BE2C (cell line): Measurements from ENCODE around the gene LRRN4.
"Not testable (repeated sequence)": the region's sequence is repeated elsewhere in the genome, so short reads cannot be mapped to it uniquely, and the experiment has no call there.

Experiments used
- DNase-seq: peaks from one replicate; pipeline ENCODE4 v3.0.0-alpha.2; 2020
- H3K27me3 ChIP-seq: fragments of 250-450 bp; sonication (Bioruptor Pico); 2 replicates; pipeline ENCODE4 v1.5.1; 2020; ENCODE audit warnings: mild to moderate bottlenecking
- H3K36me3 ChIP-seq: fragments of 250-450 bp; sonication (Bioruptor Pico); 2 replicates; pipeline ENCODE4 v1.5.1; 2020; ENCODE audit warnings: mild to moderate bottlenecking
- H3K4me1 ChIP-seq: fragments of 250-450 bp; sonication (Bioruptor Pico); 2 replicates; pipeline ENCODE4 v1.5.1; 2020
- H3K4me3 ChIP-seq: 2 replicates; pipeline ENCODE4 v1.5.1; 2011; ENCODE audit warnings: low read depth, low read length
- H3K9me3 ChIP-seq: fragments of 250-450 bp; sonication (Bioruptor Pico); 2 replicates; pipeline ENCODE4 v1.5.1; 2020
- TF ChIP-seq, protein P1 (sequence below): IDR thresholded peaks from 2 replicates; pipeline ENCODE4 v1.5.1; 2012; ENCODE audit warnings: mild to moderate bottlenecking, low read depth, low read length

The LRRN4 gene

GRCh38 chr20:6040540-6040939, 13.3 kb downstream of the LRRN4 start:
- Histone ChIP-seq H3K9me3 (no peaks in the 10 kb centered on the region), H3K4me3 (no peak overlapping the region), H3K27me3 (no peaks in the 10 kb centered on the region), H3K4me1 (no peaks in the 10 kb centered on the region), H3K36me3 (peaks cover 34% of the 10 kb centered on the region)
- no peak for DNase-seq
- TF ChIP-seq, protein P1, sequence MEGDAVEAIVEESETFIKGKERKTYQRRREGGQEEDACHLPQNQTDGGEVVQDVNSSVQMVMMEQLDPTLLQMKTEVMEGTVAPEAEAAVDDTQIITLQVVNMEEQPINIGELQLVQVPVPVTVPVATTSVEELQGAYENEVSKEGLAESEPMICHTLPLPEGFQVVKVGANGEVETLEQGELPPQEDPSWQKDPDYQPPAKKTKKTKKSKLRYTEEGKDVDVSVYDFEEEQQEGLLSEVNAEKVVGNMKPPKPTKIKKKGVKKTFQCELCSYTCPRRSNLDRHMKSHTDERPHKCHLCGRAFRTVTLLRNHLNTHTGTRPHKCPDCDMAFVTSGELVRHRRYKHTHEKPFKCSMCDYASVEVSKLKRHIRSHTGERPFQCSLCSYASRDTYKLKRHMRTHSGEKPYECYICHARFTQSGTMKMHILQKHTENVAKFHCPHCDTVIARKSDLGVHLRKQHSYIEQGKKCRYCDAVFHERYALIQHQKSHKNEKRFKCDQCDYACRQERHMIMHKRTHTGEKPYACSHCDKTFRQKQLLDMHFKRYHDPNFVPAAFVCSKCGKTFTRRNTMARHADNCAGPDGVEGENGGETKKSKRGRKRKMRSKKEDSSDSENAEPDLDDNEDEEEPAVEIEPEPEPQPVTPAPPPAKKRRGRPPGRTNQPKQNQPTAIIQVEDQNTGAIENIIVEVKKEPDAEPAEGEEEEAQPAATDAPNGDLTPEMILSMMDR = no peak

DNA sequence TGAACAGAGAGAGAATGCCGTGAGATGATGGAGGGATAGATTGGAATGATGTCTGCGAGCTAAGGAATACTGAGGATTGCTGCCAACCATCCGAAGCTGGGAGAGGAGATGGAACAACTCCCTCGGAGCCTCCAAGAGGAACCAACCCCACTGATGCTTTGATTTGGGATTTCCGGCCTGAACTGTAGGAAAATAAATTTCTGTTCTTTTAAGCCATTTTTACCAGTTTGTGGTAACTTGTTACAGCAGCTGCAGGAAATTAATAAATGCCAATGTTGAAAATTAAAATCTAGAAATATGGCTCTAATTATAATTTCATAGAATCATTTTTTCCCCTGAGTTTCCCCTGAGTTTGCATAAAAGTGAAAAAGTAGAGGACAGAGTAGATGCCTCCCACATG, 14.1 kb downstream of the LRRN4 start:
- no peaks in the 10 kb centered on the region for H3K4me1 ChIP-seq
- H3K36me3 ChIP-seq = peaks cover 39% of the 10 kb centered on the region
- no peak for DNase-seq
- H3K27me3 ChIP-seq = no peaks in the 10 kb centered on the region
- no peaks in the 10 kb centered on the region for H3K9me3 ChIP-seq
- TF ChIP-seq, protein P1 = no peak
- no peak overlapping the region for H3K4me3 ChIP-seq

DNA sequence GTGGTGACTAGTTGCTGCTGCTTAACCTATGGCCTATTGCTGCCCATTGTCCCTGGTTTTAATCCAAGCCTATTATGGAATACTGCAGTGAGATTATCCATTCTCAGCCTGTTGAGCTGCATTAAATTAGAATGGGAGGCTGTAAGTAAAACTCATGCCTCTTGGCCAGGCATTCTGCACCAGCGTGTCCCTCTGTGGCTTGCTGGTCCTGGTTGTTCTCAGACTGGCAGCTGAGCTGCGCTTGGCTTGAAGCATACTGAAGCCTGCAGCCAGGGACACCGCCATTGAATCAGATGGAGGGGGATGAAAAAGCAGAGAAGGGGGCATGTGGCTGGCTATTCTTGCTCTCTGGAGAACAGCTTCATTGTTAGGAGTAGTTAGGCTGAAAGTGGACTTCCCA, 15.6 kb downstream of the LRRN4 start:
- no peaks in the 10 kb centered on the region for H3K9me3 ChIP-seq
- H3K4me3 ChIP-seq = no peak overlapping the region
- H3K27me3 ChIP-seq = no peaks in the 10 kb centered on the region
- no peaks in the 10 kb centered on the region for H3K4me1 ChIP-seq
- no peak for DNase-seq
- TF ChIP-seq, protein P1 = no peak
- H3K36me3 ChIP-seq = peaks cover 46% of the 10 kb centered on the region

GRCh38 chr20:6037082-6037481, 16.8 kb downstream of the LRRN4 start:
- H3K4me3 ChIP-seq = no peak overlapping the region
- H3K36me3 ChIP-seq = peaks cover 46% of the 10 kb centered on the region
- H3K27me3 ChIP-seq = no peaks in the 10 kb centered on the region
- DNase-seq = no peak
- H3K4me1 ChIP-seq = no peaks in the 10 kb centered on the region
- TF ChIP-seq, protein P1 = no peak
- H3K9me3 ChIP-seq = no peaks in the 10 kb centered on the region

- TF ChIP-seq, protein P1 = no peak
- no peak for DNase-seq
- no peaks in the 10 kb centered on the region for H3K27me3 ChIP-seq
- H3K4me1 ChIP-seq = no peaks in the 10 kb centered on the region
- peaks cover 43% of the 10 kb centered on the region for H3K36me3 ChIP-seq
- H3K9me3 ChIP-seq = no peaks in the 10 kb centered on the region
- no peak overlapping the region for H3K4me3 ChIP-seq
Observed at GRCh38 chr20:6036213-6036612, 17.6 kb downstream of the LRRN4 start.

DNA sequence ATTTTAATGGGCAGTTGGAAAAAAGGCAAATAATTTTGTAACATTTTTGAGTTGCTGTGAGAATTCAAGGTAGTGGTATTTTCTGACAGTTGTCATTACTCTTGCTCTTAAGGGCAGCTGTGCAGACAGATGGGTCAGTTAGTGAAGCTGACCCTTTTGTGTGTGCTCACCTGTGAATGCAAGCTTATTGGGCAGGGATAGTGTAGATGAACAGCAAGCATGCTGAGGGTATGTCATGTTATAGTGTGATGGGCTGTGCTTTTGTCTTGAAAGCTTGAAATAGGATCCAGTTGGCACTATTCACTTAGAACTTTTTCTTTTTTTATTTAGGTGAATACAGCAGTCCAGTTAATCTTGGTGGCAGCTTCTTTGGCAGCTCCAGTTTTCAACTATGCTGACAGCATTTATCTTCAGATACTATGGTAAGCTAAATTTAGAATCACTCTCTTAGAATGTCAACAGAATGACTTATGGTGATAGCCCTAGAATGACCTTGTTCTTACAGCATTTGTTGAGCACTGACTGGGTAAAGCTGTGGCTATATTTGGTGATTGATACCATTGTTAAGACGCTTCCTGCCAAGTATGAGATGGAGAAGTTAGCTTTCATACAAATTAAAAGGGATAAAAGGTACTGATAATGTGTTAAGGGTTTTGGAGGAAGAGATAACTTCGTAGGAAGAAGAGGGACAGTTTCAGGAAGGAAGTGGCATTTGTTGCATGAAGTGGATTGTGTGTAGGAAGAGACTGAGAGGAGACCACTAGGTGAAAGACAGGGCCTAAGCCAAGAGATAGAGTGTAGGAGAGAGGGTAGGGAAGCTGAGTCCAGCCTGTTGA, 19.5 kb downstream of the LRRN4 start:
- H3K36me3 ChIP-seq = peaks cover 35% of the 10 kb centered on the region
- H3K27me3 ChIP-seq = no peaks in the 10 kb centered on the region
- no peaks in the 10 kb centered on the region for H3K4me1 ChIP-seq
- H3K4me3 ChIP-seq = no peak overlapping the region
- DNase-seq = no peak
- TF ChIP-seq, protein P1 = no peak
- no peaks in the 10 kb centered on the region for H3K9me3 ChIP-seq

DNA sequence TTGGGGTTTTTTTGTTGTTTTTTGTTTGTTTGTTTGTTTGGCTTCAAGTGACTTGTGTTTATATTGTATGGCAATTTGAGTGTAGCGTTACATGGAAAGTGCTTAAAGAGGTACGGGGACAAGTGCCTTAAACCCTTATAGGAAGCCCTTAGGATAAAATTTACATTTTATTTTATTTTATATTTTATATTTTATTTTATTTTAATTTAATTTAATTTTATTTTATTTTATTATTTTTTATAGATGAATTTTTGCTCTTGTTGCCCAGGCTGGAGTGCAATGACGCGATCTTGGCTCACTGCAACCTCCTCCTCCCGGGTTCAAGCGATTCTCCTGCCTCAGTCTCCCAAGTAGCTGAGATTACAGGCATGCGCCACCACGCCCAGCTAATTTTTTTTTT, 21.0 kb downstream of the LRRN4 start:
- not testable (repeated sequence) for H3K4me3 ChIP-seq, H3K4me1 ChIP-seq, H3K9me3 ChIP-seq, DNase-seq, H3K27me3 ChIP-seq
- peaks cover 29% of the 10 kb centered on the region for H3K36me3 ChIP-seq
